Motor neuron (in vitro differentiated cells): Measurements from ENCODE around the gene POMP. TPM values are rescaled to one million over a fixed set of nuclear protein-coding genes. Genes with fewer than 3 reads are reported as not detected.

Source experiments
- ATAC-seq, 8 experiments: fragments of 200-7000 bp; cut with Tn5 transposase; replicated peaks in 6 of 8; 2 replicates each; pipeline ENCODE4 v1.8.0; 2021; ENCODE audit warnings: mild to moderate bottlenecking in 8 of 8, moderate library complexity in 8 of 8
- H3K27ac ChIP-seq, 2 donors: fragments of 250-450 bp; sonication (Bioruptor Pico); 2 replicates each; pipeline ENCODE4 v1.9.0; 2021; ENCODE audit warnings: antibody characterized with exemption in 2 of 2, mild to moderate bottlenecking in 2 of 2, moderate library complexity in 1 of 2
- H3K4me1 ChIP-seq, 2 donors: fragments of 250-450 bp; sonication (Bioruptor Pico); replicated peaks in 1 of 2; 2 replicates each; pipeline ENCODE4 v1.6.1; 2021; ENCODE audit warnings: antibody characterized with exemption in 2 of 2, mild to moderate bottlenecking in 2 of 2, moderate library complexity in 1 of 2
- H3K4me3 ChIP-seq, 5 donors: fragments of 250-450 bp; sonication (Bioruptor Pico); 2 replicates each; pipeline ENCODE4 v1.9.0; 2021; ENCODE audit warnings: antibody characterized with exemption in 5 of 5, mild to moderate bottlenecking in 5 of 5, moderate library complexity in 4 of 5
- WGBS, 10 experiments: fragments of 450-650 bp; shearing (Covaris generic); methylation state at CpG; one replicate each; pipeline ENCODE4 v1.0.0; 2022; 5-methylcytosine and 5-hydroxymethylcytosine counted together
- in situ Hi-C, 9 experiments: fragments of 400-800 bp; cut with MboI; loops; one replicate each; pipeline ENCODE4 v1.15.0; 2021; ENCODE audit warnings: low sequenced_read_pairs in 9 of 9, low pct_unique_long_range_greater_than_20kb in 2 of 9; ENCODE audit not compliant: unreplicated experiment in 9 of 9
- total RNA-seq, 8 experiments: library from RNA; unstranded; fragments of 300-600 nt; gene quantifications; 2 replicates each; pipeline versions ENCODE4 v1.2.3 to v1.2.4, GENCODE V29; 2022

Gene POMP
- total RNA-seq, 8 experiments from 2014 or later = 67.9 to 202 (median 88.3) TPM

GRCh38 chr13:28623782-28624706 is 34.9 kb upstream of the POMP start:
- ATAC-seq = no peak
- no peak overlapping the region for H3K4me3 ChIP-seq
- no peak overlapping the region for H3K27ac ChIP-seq
- 40 to 83% (median 59%) methylated on average over 1 to 6 of the region's 15 CpGs; no CpG with 5 or more reads in 6 of the 10 experiments for WGBS, 10 experiments
- in situ Hi-C loops = no loop called here
- H3K4me1 ChIP-seq = no peaks in the 10 kb centered on the region

- Histone ChIP-seq H3K4me1 (no peaks in the 10 kb centered on the region), H3K27ac (no peak overlapping the region), H3K4me3 (no peak overlapping the region)
- in situ Hi-C loops = loop anchor here in 3 of 9 experiments (25.0 kb wide), 3 partner anchors 113 to 313 kb away; no protein-coding TSS in a partner anchor
- WGBS, 10 experiments = 73 to 95% (median 83%) methylated on average over 1 to 7 of the region's 11 CpGs; no CpG with 5 or more reads in 5 of the 10 experiments
- ATAC-seq = no peak
Measured at GRCh38 chr13:28624707-28625432, 34.1 kb upstream of the POMP start.

- peak in 1 of 8 experiments; percentile 78 for ATAC-seq
- H3K4me3 ChIP-seq = no peak overlapping the region
- H3K27ac ChIP-seq = no peak overlapping the region
- in situ Hi-C loops = loop anchor here in 3 of 9 experiments (25.0 kb wide), 3 partner anchors 114 to 314 kb away; no protein-coding TSS in a partner anchor
- no peaks in the 10 kb centered on the region for H3K4me1 ChIP-seq
- 0 to 100% (median 94%) methylated on average over 1 to 5 of the region's 5 CpGs; no CpG with 5 or more reads in 1 of the 10 experiments for WGBS, 10 experiments
Measured at GRCh38 chr13:28626266-28626665, 32.7 kb upstream of the POMP start.

GRCh38 chr13:28628241-28628640 is 30.7 kb upstream of the POMP start:
- in situ Hi-C loops = loop anchor here in 3 of 9 experiments (25.0 kb wide), 3 partner anchors 116 to 316 kb away; no protein-coding TSS in a partner anchor
- no peak for ATAC-seq
- 47 to 100% (median 83%) methylated on average over 3 to 4 of the region's 4 CpGs; no CpG with 5 or more reads in 1 of the 10 experiments for WGBS, 10 experiments
- H3K4me1 ChIP-seq = no peaks in the 10 kb centered on the region
- no peak overlapping the region for H3K27ac ChIP-seq
- H3K4me3 ChIP-seq = no peak overlapping the region

GRCh38 chr13:28630869-28631268 is 28.1 kb upstream of the POMP start:
- Histone ChIP-seq H3K4me3 (no peak overlapping the region), H3K4me1 (no peaks in the 10 kb centered on the region), H3K27ac (no peak overlapping the region)
- WGBS, 10 experiments = 42 to 100% (median 97%) methylated on average over 1 to 4 of the region's 4 CpGs; no CpG with 5 or more reads in 3 of the 10 experiments
- peak in 1 of 8 experiments; percentile 74 for ATAC-seq
- in situ Hi-C loops = loop anchor here in 3 of 9 experiments (25.0 kb wide), 3 partner anchors 119 to 319 kb away; no protein-coding TSS in a partner anchor

GRCh38 chr13:28631801-28632200 is 27.1 kb upstream of the POMP start:
- no peak overlapping the region for H3K27ac ChIP-seq
- in situ Hi-C loops = loop anchor here in 3 of 9 experiments (25.0 kb wide), 3 partner anchors 120 to 320 kb away; no protein-coding TSS in a partner anchor
- 0 to 100% (median 60%) methylated on average over 1 of the region's 1 CpG; no CpG with 5 or more reads in 5 of the 10 experiments for WGBS, 10 experiments
- ATAC-seq = no peak
- H3K4me3 ChIP-seq = no peak overlapping the region
- no peaks in the 10 kb centered on the region for H3K4me1 ChIP-seq

- H3K4me1 ChIP-seq = no peaks in the 10 kb centered on the region
- WGBS, 10 experiments = 0 to 69% (median 17%) methylated on average over 1 of the region's 1 CpG; no CpG with 5 or more reads in 1 of the 10 experiments
- in situ Hi-C loops = loop anchor here in 3 of 9 experiments (25.0 kb wide), 3 partner anchors 124 to 324 kb away; no protein-coding TSS in a partner anchor
Measured at GRCh38 chr13:28636069-28636468, 22.9 kb upstream of the POMP start.

GRCh38 chr13:28636677-28637317 is 22.1 kb upstream of the POMP start:
- Histone ChIP-seq H3K4me3 (no peak overlapping the region), H3K27ac (no peak overlapping the region), H3K4me1 (no peaks in the 10 kb centered on the region)
- 15 to 47% (median 24%) methylated on average over 2 to 10 of the region's 10 CpGs for WGBS, 10 experiments
- ATAC-seq = peak in 4 of 8 experiments; percentile 75 to 88 (median 86)
- in situ Hi-C loops = loop anchor here in 3 of 9 experiments (25.0 kb wide), 3 partner anchors 124 to 324 kb away; no protein-coding TSS in a partner anchor

More at GRCh38 chr13:28636069-28636468, 22.9 kb upstream of the POMP start:
- H3K4me3 ChIP-seq = no peak overlapping the region
- ATAC-seq = peak in 1 of 8 experiments; percentile 28
- H3K27ac ChIP-seq = no peak overlapping the region

- WGBS, 10 experiments = 55 to 70% (median 61%) methylated on average over 2 to 3 of the region's 3 CpGs; no CpG with 5 or more reads in 1 of the 10 experiments
- Histone ChIP-seq H3K27ac (no peak overlapping the region), H3K4me1 (no peaks in the 10 kb centered on the region), H3K4me3 (no peak overlapping the region)
- in situ Hi-C loops = loop anchor here in 3 of 9 experiments (25.0 kb wide), 3 partner anchors 126 to 326 kb away; no protein-coding TSS in a partner anchor
- no peak for ATAC-seq
Measured at GRCh38 chr13:28637714-28638355, 21.1 kb upstream of the POMP start.

GRCh38 chr13:28638756-28639155 is 20.2 kb upstream of the POMP start:
- no peak overlapping the region for H3K27ac ChIP-seq
- WGBS, 10 experiments = 29 to 100% (median 71%) methylated on average over 1 to 3 of the region's 3 CpGs; no CpG with 5 or more reads in 1 of the 10 experiments

GRCh38 chr13:28640861-28641599 is 17.9 kb upstream of the POMP start:
- in situ Hi-C loops = loop anchor here in 3 of 9 experiments (25.0 kb wide), 3 partner anchors 129 to 329 kb away; no protein-coding TSS in a partner anchor
- no peaks in the 10 kb centered on the region for H3K4me1 ChIP-seq
- ATAC-seq = no peak
- H3K4me3 ChIP-seq = no peak overlapping the region
- H3K27ac ChIP-seq = no peak overlapping the region
- WGBS, 10 experiments = 70 to 100% (median 86%) methylated on average over 1 to 11 of the region's 12 CpGs

More at GRCh38 chr13:28638756-28639155, 20.2 kb upstream of the POMP start:
- in situ Hi-C loops = loop anchor here in 3 of 9 experiments (25.0 kb wide), 3 partner anchors 126 to 326 kb away; no protein-coding TSS in a partner anchor
- H3K4me1 ChIP-seq = no peaks in the 10 kb centered on the region
- no peak for ATAC-seq
- H3K4me3 ChIP-seq = no peak overlapping the region
